Upper lobe of left lung (tissue), 4 donors: ENCODE results near the gene DKC1.

Experiments used
- EP300 ChIP-seq, 4 donors: sonication (generic); formaldehyde crosslinking; IDR thresholded peaks; one replicate each; pipeline ENCODE4 v1.5.1; 2017; ENCODE audit warnings: antibody characterized with exemption in 4 of 4, control low read depth in 2 of 4
- POLR2A ChIP-seq, 4 donors: fragments of 450-650 bp; IDR thresholded peaks; one replicate each; pipeline ENCODE4 v1.5.1; 2016 to 2017; ENCODE audit warnings: antibody characterized with exemption in 4 of 4, mild to moderate bottlenecking in 2 of 4
- POLR2AphosphoS5 ChIP-seq, 2 donors: sonication (generic); formaldehyde crosslinking; IDR thresholded peaks; one replicate each; pipeline ENCODE4 v1.5.1; 2017; ENCODE audit warnings: antibody characterized with exemption in 2 of 2
- TF ChIP-seq, protein P1 (sequence below), 6 experiments: fragments of 450-650 bp in 4 of 6; fragments of 200-600 bp in 2 of 6; sonication (generic) in 2 of 6; IDR thresholded peaks; one replicate each; pipeline ENCODE4 v1.5.1; 2016 to 2019; ENCODE audit warnings: antibody characterized with exemption in 6 of 6

DNA sequence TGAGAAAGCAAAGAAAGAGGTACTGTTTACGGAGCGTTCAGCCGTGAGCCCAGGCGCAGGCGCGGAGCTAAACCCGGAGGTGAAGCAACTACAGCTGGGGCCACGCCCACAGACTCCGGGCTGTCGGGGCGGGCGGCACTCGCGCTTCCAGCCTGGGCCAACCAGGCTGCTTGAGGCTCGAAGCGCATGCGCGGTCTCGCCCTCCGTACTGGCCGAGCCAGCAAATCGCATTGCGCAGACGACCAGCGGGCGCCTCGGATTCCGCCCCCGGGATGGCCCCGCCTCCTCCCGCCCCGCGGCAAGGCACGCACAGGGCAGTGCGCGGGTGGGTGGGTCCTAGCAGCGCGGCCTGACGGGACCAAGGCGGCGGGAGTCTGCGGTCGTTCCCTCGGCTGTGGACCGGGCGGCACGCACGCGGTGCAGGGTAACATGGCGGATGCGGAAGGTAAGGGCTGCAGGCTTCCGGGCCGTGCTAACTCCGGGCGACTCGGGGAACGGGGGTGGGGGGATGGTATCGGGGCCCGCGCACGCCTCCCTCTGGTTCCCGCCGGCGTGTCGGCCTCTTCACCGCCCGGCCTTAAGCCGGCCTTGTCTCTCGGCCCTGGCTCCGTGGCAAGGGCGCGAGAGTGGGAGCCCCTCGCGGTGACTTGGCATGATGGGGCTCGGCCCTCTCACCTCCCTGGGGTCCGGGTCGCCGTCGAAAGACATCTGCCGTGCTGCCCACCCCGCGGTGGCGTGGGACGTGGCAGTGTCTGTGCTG is at the start of gene DKC1:
- TF ChIP-seq POLR2A (IDR thresholded peaks at IDR 0.05) = peak in 3 of 4 donors; percentile 30 to 66 (median 56)
- TF ChIP-seq, protein P1, sequence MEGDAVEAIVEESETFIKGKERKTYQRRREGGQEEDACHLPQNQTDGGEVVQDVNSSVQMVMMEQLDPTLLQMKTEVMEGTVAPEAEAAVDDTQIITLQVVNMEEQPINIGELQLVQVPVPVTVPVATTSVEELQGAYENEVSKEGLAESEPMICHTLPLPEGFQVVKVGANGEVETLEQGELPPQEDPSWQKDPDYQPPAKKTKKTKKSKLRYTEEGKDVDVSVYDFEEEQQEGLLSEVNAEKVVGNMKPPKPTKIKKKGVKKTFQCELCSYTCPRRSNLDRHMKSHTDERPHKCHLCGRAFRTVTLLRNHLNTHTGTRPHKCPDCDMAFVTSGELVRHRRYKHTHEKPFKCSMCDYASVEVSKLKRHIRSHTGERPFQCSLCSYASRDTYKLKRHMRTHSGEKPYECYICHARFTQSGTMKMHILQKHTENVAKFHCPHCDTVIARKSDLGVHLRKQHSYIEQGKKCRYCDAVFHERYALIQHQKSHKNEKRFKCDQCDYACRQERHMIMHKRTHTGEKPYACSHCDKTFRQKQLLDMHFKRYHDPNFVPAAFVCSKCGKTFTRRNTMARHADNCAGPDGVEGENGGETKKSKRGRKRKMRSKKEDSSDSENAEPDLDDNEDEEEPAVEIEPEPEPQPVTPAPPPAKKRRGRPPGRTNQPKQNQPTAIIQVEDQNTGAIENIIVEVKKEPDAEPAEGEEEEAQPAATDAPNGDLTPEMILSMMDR (IDR thresholded peaks at IDR 0.05) = peak in 4 of 6 experiments; percentile 7 to 19 (median 12)
- peak; percentile 48 to 49 for TF ChIP-seq POLR2AphosphoS5 (IDR thresholded peaks at IDR 0.05)
- TF ChIP-seq EP300 (IDR thresholded peaks at IDR 0.05) = no peak
